HepG2 (cell line): Measurements from ENCODE around the gene CPSF6. TPM values are rescaled to one million over a fixed set of nuclear protein-coding genes. Genes with fewer than 3 reads are reported as not detected.

Experiments used
- ARID2 ChIP-seq: sonication (generic); formaldehyde crosslinking; IDR thresholded peaks from 2 replicates; pipeline ENCODE4 v1.8.1; 2022; ENCODE audit warnings: mild to moderate bottlenecking, missing genetic modification reagents, borderline replicate concordance
- ATF7 ChIP-seq, 2 experiments: fragments of 450-650 bp in 1 of 2; sonication (generic) in 1 of 2; formaldehyde crosslinking in 1 of 2; IDR thresholded peaks; 2 replicates each; pipeline versions ENCODE4 v1.4.0 to v1.6.1; 2016 to 2020; ENCODE audit warnings: antibody characterized with exemption in 1 of 2, mild to moderate bottlenecking in 1 of 2, missing genetic modification reagents in 1 of 2
- KAT7 ChIP-seq: IDR thresholded peaks from 2 replicates; pipeline ENCODE4 v1.6.1; 2018; ENCODE audit warnings: borderline replicate concordance, missing compliant biosample characterization
- KDM5A ChIP-seq: fragments of 200-600 bp; sonication (generic); IDR thresholded peaks from 2 replicates; pipeline ENCODE4 v1.7.0; 2018; ENCODE audit warnings: antibody characterized with exemption, mild to moderate bottlenecking, low read length, borderline replicate concordance
- PCBP2 ChIP-seq: fragments of 200-400 bp; formaldehyde crosslinking; optimal IDR thresholded peaks from 2 replicates; pipeline ENCODE3; 2018; ENCODE audit warnings: low read length, low read depth; ENCODE audit not compliant: poor library complexity, severe bottlenecking
- RORA ChIP-seq: sonication (generic); formaldehyde crosslinking; IDR thresholded peaks from 2 replicates; pipeline ENCODE4 v1.5.0; 2020; ENCODE audit warnings: mild to moderate bottlenecking, missing genetic modification reagents, moderate library complexity
- ZNF10 ChIP-seq: sonication (generic); formaldehyde crosslinking; IDR thresholded peaks from 2 replicates; pipeline ENCODE4 v1.4.0; 2020; ENCODE audit warnings: mild to moderate bottlenecking, low read depth, missing genetic modification reagents, borderline replicate concordance
- ZNF33A ChIP-seq: sonication (generic); formaldehyde crosslinking; IDR thresholded peaks from 2 replicates; pipeline ENCODE4 v1.5.1; 2020; ENCODE audit warnings: missing genetic modification reagents, mild to moderate bottlenecking, moderate library complexity, borderline replicate concordance
- ZNF570 ChIP-seq: sonication (generic); formaldehyde crosslinking; IDR thresholded peaks from 2 replicates; pipeline ENCODE4 v1.4.0; 2020; ENCODE audit warnings: mild to moderate bottlenecking, missing genetic modification reagents, borderline replicate concordance
- ZNF790 ChIP-seq: sonication (generic); formaldehyde crosslinking; IDR thresholded peaks from 2 replicates; pipeline ENCODE4 v1.8.0; 2022; ENCODE audit warnings: missing genetic modification reagents, mild to moderate bottlenecking, borderline replicate concordance
- ZNF883 ChIP-seq: sonication (generic); formaldehyde crosslinking; IDR thresholded peaks from 2 replicates; pipeline ENCODE4 v1.5.1; 2020; ENCODE audit warnings: mild to moderate bottlenecking, missing genetic modification reagents; ENCODE audit errors: not compliant biosample characterization
- polyA plus RNA-seq, 8 experiments: library from polyadenylated mRNA; depleted of rRNA in 3 of 8; stranded (reverse) in 7 of 8; unstranded in 1 of 8; fragments of >200 nt; fragmentation: Illumina TruSeq in 4 of 8; extraction: Trizol in 4 of 8; gene quantifications; 2 replicates each; pipeline versions ENCODE4 v1.2.1 to v1.2.3, GENCODE V29; 2011 to 2016; ENCODE audit warnings: low read depth in 4 of 8, missing spikeins in 1 of 8, mixed read lengths in 1 of 8; ENCODE audit not compliant: insufficient read depth in 1 of 8
- total RNA-seq, 5 experiments: library from RNA; depleted of rRNA; stranded (reverse); fragments of >200 nt; fragmentation: Illumina TruSeq; extraction: Trizol; gene quantifications; 2 replicates each; pipeline ENCODE4 v1.2.3, GENCODE V29; 2016; ENCODE audit warnings: low read depth in 1 of 5
- TF ChIP-seq, protein P1 (sequence below): sonication (generic); formaldehyde crosslinking; IDR thresholded peaks from 2 replicates; pipeline ENCODE4 v1.5.0; 2020; ENCODE audit warnings: mild to moderate bottlenecking, low read depth, missing genetic modification reagents, borderline replicate concordance
- TF ChIP-seq, protein P2 (sequence below), 2 experiments: sonication (generic) in 1 of 2; formaldehyde crosslinking in 1 of 2; IDR thresholded peaks; 2 replicates each; pipeline versions ENCODE4 v1.4.0 to v1.6.1; 2016 to 2020; ENCODE audit warnings: borderline replicate concordance in 1 of 2, low read depth in 1 of 2, mild to moderate bottlenecking in 1 of 2, missing genetic modification reagents in 1 of 2
- TF ChIP-seq, protein P3 (sequence below): IDR thresholded peaks from 2 replicates; pipeline ENCODE4 v1.6.1; 2016; ENCODE audit warnings: low read depth, missing genetic modification reagents, missing compliant biosample characterization
- TF ChIP-seq, protein P4 (sequence below): IDR thresholded peaks from 2 replicates; pipeline ENCODE4 v1.6.1; 2016; ENCODE audit warnings: mild to moderate bottlenecking, missing biosample characterization, missing genetic modification reagents

Gene CPSF6
- total and polyA plus RNA-seq, 2 of the 13 experiments (the other 11 are each of a cell fraction or from before 2014, with no cell fraction given) = 41.8 to 71.0 TPM

DNA sequence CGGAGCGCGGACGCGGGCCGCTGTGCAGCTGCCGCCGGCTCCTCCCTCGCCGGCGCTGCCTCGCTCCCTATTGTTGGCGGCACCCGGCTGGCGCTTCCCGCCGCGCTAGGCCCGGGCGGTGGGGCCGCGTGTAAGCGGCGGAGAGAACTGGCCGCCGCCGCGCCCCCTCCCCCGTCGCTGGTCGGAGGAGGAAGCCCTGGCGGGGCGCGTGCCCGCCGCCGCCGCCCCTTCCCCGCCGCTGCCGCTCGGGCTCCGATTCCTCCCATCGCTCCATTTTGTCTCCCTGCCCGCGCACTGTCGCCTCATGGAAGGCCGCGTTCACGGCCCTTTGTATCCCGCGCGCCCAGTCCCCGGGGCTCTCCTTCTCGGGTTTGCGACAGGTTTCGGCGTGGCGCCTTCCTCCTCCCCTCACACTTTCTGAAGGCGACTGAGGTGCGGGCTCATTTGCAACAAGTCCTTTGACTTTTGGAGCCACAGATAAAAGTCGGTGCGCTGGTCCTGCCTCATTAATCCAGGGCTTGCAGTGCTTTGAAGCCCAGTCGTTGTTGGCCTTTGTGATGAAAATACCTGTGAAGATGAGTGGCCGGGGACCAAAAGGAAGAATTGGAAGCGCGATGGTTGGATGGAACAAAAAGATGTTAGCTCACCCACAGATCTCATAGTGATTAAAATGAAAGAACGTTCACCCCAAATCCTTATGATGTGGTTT lies 707 bp downstream of the CPSF6 start (continued):
- TF ChIP-seq, protein P1, sequence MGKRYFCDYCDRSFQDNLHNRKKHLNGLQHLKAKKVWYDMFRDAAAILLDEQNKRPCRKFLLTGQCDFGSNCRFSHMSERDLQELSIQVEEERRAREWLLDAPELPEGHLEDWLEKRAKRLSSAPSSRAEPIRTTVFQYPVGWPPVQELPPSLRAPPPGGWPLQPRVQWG = no peak
- TF ChIP-seq KDM5A (no peak), ZNF570 (CRISPR knock-in tag) (no peak), ZNF10 (no peak), ZNF790 (no peak), RORA (no peak), ATF7 (IDR thresholded peaks at IDR 0.05) (no peak), ATF7 (CRISPR knock-in tag; IDR thresholded peaks at IDR 0.05) (no peak), ZNF883 (CRISPR knock-in tag) (no peak), PCBP2 (no peak), KAT7 (CRISPR knock-in tag) (peak; percentile 1; the same call in 1 of the 2 replicates), ARID2 (CRISPR knock-in tag) (no peak), ZNF33A (CRISPR knock-in tag) (no peak)
- TF ChIP-seq, protein P2, sequence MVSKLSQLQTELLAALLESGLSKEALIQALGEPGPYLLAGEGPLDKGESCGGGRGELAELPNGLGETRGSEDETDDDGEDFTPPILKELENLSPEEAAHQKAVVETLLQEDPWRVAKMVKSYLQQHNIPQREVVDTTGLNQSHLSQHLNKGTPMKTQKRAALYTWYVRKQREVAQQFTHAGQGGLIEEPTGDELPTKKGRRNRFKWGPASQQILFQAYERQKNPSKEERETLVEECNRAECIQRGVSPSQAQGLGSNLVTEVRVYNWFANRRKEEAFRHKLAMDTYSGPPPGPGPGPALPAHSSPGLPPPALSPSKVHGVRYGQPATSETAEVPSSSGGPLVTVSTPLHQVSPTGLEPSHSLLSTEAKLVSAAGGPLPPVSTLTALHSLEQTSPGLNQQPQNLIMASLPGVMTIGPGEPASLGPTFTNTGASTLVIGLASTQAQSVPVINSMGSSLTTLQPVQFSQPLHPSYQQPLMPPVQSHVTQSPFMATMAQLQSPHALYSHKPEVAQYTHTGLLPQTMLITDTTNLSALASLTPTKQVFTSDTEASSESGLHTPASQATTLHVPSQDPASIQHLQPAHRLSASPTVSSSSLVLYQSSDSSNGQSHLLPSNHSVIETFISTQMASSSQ (IDR thresholded peaks at IDR 0.05; ENCODE audit: low read depth) = no peak
- TF ChIP-seq, protein P2 (CRISPR knock-in tag; IDR thresholded peaks at IDR 0.05; ENCODE audit: borderline replicate concordance) = no peak
- TF ChIP-seq, protein P3, sequence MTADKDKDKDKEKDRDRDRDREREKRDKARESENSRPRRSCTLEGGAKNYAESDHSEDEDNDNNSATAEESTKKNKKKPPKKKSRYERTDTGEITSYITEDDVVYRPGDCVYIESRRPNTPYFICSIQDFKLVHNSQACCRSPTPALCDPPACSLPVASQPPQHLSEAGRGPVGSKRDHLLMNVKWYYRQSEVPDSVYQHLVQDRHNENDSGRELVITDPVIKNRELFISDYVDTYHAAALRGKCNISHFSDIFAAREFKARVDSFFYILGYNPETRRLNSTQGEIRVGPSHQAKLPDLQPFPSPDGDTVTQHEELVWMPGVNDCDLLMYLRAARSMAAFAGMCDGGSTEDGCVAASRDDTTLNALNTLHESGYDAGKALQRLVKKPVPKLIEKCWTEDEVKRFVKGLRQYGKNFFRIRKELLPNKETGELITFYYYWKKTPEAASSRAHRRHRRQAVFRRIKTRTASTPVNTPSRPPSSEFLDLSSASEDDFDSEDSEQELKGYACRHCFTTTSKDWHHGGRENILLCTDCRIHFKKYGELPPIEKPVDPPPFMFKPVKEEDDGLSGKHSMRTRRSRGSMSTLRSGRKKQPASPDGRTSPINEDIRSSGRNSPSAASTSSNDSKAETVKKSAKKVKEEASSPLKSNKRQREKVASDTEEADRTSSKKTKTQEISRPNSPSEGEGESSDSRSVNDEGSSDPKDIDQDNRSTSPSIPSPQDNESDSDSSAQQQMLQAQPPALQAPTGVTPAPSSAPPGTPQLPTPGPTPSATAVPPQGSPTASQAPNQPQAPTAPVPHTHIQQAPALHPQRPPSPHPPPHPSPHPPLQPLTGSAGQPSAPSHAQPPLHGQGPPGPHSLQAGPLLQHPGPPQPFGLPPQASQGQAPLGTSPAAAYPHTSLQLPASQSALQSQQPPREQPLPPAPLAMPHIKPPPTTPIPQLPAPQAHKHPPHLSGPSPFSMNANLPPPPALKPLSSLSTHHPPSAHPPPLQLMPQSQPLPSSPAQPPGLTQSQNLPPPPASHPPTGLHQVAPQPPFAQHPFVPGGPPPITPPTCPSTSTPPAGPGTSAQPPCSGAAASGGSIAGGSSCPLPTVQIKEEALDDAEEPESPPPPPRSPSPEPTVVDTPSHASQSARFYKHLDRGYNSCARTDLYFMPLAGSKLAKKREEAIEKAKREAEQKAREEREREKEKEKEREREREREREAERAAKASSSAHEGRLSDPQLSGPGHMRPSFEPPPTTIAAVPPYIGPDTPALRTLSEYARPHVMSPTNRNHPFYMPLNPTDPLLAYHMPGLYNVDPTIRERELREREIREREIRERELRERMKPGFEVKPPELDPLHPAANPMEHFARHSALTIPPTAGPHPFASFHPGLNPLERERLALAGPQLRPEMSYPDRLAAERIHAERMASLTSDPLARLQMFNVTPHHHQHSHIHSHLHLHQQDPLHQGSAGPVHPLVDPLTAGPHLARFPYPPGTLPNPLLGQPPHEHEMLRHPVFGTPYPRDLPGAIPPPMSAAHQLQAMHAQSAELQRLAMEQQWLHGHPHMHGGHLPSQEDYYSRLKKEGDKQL (CRISPR knock-in tag) = no peak
- TF ChIP-seq, protein P4, sequence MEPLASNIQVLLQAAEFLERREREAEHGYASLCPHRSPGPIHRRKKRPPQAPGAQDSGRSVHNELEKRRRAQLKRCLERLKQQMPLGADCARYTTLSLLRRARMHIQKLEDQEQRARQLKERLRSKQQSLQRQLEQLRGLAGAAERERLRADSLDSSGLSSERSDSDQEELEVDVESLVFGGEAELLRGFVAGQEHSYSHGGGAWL (CRISPR knock-in tag) = no peak
